Measurements from ENCODE around the gene CLCNKA.
"Not testable (repeated sequence)": the region's sequence is repeated elsewhere in the genome, so short reads cannot be mapped to it uniquely, and the experiment has no call there.

The CLCNKA gene

GRCh38 chr1:16017461-16018303, 4.2 kb upstream of the CLCNKA start, which contains the start of gene HSPB7:
Gene HSPB7, minus strand, starts transcription at chr1:16018043. Its CDS starts 80 bp downstream, at chr1:16017963.
- DNase-seq (ENCODE audit: low spot score), result no peak

GRCh38 chr1:16018308-16018707, 3.5 kb upstream of the CLCNKA start:
- DNase-seq (ENCODE audit: low spot score), result no peak

DNA sequence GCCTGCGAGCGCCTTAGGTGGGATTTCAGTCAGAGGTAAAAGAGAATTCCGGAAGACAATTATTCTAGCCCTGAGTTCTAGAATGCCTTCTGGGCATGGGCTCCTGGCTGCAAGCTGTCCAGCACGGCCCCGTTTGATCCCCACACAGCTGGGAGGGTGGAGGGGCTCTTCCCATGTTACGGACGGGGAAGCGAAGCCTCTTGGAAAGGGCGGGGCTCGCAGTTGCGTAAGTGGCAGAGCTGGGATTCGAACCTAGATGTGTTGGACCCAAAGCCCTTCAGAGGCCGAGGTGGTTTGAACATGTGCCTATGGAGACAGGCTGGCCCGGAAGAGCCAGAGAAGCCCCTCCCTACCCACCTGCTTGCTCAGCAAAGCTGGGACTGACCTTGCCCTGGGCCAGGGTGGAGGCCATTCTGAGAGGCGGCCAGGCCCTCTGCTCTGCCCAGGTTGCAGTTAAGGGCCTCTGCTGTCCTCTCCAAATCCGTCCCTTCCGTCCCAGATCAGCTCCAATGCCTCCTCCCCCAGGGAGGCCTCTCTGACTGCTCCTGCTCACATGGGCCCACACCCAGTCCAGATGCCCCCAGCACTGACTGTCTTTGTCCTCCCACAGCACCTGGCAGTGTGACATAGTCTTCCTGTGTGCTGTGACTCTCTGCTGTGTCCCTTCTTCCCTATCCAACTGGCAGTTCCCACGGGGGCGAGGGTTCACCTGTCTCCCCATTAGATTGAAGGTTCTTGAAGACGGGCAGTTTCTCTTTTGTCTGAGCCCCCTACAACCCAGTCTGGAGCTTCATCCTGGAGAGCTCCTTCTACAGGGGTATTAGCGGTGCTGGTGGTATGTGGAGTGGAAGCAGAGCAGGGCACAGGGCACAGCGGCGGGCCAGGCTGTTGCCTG, 2.8 kb upstream of the CLCNKA start:
- no peak for DNase-seq (ENCODE audit: low spot score)

DNA sequence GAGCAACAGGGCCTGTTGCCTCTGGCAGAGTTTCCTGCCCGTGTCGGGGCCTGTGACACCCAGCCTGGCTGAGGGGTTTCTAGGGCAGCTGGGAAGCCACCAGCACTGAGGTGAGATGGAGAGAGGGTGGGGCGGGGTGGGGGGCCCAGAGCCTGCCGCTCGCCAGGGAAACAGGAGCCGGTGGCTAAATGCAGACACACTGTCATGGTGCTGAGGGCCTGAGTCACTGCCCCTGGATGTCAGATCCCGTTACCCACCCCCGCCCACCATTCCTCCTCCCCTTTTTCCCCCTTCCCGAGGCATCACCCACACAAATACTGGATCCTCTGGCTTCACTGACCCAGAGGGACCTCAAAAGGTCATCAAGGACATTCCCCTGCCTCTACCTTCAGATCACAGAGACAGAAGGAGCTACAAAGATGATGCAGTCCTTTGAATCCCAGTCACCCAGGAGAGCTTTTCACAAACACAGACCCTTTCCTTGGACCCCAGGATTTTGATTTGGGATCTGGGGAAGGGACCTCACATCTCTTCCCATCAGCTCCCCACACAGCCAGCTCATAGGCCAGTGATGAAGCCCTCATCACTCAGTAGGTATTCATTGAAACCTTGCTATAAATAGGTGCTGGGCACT, 2.1 kb upstream of the CLCNKA start:
- no peak for DNase-seq (ENCODE audit: low spot score)

- DNase-seq (ENCODE audit: low spot score), result no peak
These were observed 1.5 kb upstream of the CLCNKA start for GRCh38 chr1:16020325-16020724.

GRCh38 chr1:16020878-16021277, 958 bp upstream of the CLCNKA start:
- DNase-seq (ENCODE audit: low spot score), result not testable (repeated sequence)

- no peak for DNase-seq (ENCODE audit: low spot score)
These were observed 557 bp downstream of the CLCNKA start for GRCh38 chr1:16022393-16022792.

DNA sequence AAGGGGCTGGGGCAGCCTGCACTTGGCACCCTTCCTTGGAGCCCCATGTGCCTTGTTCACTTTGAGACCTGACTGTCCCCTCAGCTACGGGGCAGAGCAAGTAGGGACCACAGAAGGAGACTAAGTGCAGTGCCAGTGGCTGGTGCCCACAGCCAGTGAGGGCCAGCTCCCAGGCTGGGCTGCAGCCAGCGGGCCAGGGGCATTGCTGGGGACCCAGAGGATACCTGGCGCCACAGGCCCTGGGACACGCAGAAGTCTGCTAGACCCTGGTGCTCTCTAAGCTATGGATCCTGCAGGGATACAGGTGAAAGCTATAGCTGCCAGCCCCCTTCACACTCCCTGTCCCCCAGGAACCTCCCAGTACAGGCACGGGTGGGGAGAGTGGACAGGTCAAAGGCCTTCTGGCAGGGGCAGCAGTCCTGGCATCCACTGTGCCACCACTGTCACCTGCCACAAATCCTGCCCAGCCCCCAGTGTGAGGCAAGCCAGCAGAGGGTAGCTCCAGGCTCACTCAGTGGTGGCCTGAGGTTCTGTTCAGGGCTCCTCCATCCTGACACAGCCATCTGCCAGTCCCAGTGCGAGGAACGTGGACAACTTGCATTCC, 1.3 kb downstream of the CLCNKA start:
- no peak for DNase-seq (ENCODE audit: low spot score)

DNA sequence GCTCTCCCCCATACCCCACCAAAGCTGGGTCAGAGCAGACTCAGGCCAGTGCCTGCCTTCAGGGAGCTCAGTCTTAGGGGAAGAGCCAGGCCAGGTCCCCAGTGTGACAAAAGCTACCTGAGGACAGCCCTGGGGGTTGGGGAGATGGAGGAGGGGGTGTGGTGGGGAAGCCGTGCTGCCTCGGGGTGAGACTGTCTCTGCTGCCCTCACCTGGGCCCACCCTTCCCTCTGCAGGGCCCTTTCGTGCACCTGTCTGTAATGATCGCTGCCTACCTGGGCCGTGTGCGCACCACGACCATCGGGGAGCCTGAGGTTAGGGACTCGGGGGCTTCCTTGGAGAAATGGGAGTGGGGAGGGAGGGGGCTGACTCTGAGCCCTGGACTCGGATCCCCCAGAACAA, 4.5 kb downstream of the CLCNKA start:
- not testable (repeated sequence) for DNase-seq (ENCODE audit: low spot score)

DNA sequence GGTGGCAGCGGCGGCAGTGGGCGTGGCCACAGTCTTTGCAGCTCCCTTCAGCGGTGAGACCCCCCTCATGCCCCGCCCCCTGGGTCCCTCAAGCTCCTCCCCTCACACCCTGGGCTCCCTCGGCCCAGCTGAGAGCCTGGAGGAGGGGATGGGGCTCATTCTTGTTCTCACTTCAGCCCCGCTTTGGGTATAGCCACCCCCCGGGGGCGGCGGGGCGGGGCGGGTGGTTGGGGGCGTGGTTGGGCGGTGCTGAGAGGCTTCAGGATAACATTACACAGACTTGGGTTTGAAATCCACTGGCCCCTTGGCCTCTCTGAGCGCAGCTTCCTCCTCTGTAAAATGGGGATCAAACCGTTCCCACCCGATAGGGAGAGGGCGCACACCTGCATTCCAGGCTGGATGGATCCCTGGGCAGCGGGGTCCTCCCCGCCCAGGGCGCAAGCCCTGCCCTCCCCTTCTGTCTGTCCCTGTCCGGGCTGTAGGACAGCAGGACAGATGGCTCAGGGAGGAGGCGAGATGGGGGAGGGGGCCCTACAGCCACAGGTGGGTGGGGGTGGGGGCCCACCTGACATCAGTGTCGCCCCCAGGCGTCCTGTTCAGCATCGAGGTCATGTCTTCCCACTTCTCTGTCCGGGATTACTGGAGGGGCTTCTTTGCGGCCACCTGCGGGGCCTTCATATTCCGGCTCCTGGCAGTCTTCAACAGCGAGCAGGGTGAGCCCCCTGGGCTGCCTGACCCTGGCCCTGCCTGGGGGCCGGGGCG, 5.1 kb downstream of the CLCNKA start:
- DNase-seq (ENCODE audit: low spot score), result no peak

- no peak for DNase-seq (ENCODE audit: low spot score)
These were observed 6.6 kb downstream of the CLCNKA start for GRCh38 chr1:16028237-16029002.

DNA sequence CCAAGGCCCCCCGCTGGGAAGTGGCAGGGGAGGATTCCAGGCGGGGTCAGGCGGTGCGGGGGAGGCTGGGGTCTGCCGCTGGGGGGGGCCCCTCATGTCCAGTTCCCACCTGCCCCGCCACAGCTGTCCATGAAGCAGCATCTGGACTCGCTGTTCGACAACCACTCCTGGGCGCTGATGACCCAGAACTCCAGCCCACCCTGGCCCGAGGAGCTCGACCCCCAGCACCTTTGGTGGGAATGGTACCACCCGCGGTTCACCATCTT, 7.1 kb downstream of the CLCNKA start:
- not testable (repeated sequence) for DNase-seq (ENCODE audit: low spot score)

DNA sequence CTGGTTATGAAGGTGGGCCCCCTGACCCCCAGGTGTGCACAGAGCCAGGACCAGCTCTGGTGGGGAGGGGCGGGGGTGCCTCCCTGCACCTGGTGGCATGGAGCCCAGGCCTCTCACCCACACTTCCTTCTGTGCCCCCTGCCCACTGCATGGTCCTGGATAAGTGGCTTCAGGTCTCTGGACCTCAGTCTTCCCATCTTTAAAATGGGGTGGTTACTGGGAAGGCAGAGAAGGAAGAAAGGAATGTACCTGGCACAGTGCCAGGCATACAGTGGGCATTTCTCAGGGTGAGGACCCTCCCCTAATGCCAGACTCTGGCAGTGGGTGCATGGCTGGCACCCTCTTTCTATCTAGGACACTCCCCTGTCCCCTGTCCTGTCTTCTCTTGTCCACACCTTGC, 7.5 kb downstream of the CLCNKA start:
- no peak for DNase-seq (ENCODE audit: low spot score)

DNA sequence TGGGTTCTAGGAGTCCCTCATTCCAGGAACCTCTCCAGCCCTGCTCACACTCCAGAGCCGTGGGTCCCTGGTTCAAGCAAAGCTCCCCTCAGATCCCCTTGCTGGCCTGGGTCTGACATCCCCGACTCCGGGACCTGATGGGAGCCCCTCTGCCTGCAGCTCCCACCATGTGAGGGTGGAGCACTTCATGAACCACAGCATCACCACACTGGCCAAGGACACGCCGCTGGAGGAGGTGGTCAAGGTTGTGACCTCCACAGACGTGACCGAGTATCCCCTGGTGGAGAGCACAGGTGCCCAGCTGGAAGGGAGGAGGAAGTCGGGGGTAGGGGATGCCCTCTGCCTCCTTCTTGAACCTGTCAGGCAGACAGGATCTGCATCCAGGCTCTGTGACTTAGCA, 9.7 kb downstream of the CLCNKA start:
- no peak for DNase-seq (ENCODE audit: low spot score)

- peak; percentile 91 for DNase-seq (ENCODE audit: low spot score)
These were observed 10.7 kb downstream of the CLCNKA start for GRCh38 chr1:16032388-16033102.

- DNase-seq (ENCODE audit: low spot score), result not testable (repeated sequence)
These were observed 11.3 kb downstream of the CLCNKA start for GRCh38 chr1:16033103-16033632.

GRCh38 chr1:16036461-16036860, 14.6 kb downstream of the CLCNKA start:
- DNase-seq (ENCODE audit: low spot score), result not testable (repeated sequence)

DNA sequence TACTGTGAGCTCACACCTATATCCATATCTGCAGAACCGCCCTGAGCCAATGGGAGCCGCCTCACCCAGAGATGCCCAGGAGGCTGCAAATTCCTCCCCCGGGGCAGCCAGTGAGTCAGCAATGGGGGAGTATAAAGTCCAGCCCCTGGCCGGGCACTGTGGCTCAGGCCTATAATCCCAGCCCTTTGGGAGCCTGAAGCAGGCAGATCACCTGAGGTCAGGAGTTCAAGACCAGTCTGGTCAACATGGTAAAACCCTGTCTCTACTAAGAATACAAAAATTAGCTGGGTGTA, 16.7 kb downstream of the CLCNKA start:
- DNase-seq (ENCODE audit: low spot score), result no peak

DNA sequence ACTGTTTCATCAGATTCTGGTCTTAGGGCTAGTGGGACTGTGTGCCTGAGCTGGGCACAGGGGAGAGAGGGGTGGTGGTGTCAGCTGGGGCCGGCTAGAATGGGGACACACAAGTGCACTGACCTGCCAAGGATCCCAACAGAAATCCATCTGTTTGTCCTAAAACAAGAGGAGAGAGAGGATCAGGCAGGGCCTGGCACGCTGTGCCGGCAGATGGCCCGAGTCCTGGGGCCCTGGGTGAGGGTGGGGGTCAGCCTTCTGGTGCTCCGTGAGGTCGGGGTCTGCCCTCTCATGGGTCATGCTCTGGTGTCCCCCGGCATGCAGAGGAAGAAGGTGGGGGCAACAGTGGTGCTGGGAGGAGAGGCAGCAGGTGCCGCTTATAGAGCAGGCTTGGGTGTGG, 18.0 kb downstream of the CLCNKA start:
- not testable (repeated sequence) for DNase-seq (ENCODE audit: low spot score)

DNA sequence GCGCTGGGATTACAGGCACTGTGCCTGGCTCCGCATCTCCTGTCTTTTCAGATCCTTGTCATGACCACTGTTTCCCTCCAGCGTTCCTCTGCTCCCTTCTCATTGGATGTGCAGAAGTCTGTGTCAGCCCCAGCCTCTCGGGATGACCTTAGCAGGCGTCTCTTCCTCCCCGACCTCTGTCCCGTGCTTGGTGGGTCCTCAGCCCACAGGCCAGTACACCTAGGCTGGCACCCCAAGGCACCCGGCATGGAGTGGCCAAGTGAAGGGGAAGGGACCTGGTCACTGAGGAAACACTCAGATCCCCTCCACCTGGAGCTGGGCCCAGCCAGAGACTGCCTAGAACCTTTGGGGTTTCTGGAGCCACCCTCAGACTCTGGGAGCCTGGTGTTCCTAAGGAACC, 19.4 kb downstream of the CLCNKA start:
- DNase-seq (ENCODE audit: low spot score), result no peak
